Endothelial cell of hepatic sinusoid (primary cell): ENCODE results near the gene MEGF11.

Experiments
- in situ Hi-C: cut with HindIII; loops from 2 replicates; pipeline ENCODE4 v1.10.0; 2017; ENCODE audit warnings: low sequenced_read_pairs

The MEGF11 gene

DNA sequence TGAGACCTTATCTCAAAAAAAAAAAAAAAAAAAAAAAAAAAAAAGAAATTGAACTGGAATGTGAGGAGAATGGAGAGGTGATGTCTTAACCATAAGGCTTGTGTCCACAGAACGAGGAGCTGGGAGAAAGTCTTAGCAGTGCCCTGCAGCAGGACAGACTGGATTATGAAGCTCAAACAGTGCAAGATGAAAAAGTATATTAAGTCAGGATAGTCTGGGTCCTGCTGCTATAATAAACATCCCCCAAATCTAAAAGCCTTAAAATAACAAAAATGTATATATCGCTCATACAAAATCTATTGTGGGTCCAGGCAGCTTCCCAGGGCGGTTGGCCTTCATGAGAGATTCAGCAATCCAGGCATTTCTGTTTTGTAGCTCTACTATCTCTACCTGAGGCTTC, 208.7 kb downstream of the MEGF11 start:
- in situ Hi-C loops, result no loop called here

GRCh38 chr15:66043264-66043663, 210.3 kb downstream of the MEGF11 start:
- in situ Hi-C loops, result no loop called here

DNA sequence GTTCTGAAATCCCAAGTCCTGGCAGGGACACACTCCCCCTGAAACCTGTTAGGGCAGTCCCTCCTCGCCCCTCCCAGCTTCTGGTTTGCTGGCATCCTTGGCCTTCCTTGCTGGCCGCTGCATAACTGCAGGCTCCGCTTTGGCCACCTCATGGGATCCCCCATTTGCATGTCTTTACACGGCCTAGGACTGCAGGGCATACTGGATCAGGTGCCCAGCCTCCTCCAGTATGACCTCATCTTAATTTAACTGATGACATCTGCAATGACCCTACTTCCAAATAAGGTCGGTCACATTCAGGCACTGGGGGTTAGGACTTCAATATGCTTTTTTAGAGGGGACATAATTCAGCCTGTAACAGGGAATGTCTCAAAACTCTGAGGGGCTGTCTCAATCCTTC, 210.9 kb downstream of the MEGF11 start:
- in situ Hi-C loops, result no loop called here

GRCh38 chr15:66041276-66041675, 212.3 kb downstream of the MEGF11 start:
- in situ Hi-C loops, result no loop called here

GRCh38 chr15:66040211-66040892, 213.2 kb downstream of the MEGF11 start:
- in situ Hi-C loops, result no loop called here

GRCh38 chr15:66039117-66039871, 214.3 kb downstream of the MEGF11 start:
- in situ Hi-C loops, result no loop called here

GRCh38 chr15:66038387-66039116, 215.0 kb downstream of the MEGF11 start:
- in situ Hi-C loops, result no loop called here

DNA sequence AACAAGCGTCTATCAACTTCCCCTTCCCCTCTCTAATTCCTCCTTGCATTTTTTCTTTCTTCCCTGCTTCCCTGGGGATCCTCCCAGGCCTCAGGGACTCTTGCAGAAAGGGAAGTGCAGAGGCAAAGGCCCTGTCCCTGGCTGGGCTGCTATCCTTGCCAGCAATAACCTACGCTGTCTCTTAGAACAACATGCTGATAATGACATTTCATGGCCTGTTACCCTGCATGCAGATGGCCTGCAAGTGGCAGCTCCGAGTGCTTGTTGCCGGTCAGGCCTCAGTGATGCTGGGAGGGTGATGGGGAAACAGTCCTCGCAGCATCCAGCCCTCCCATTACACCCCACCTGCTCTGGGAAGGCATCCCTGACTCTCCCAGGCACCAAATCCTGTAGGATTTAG, 216.7 kb downstream of the MEGF11 start:
- in situ Hi-C loops, result no loop called here

DNA sequence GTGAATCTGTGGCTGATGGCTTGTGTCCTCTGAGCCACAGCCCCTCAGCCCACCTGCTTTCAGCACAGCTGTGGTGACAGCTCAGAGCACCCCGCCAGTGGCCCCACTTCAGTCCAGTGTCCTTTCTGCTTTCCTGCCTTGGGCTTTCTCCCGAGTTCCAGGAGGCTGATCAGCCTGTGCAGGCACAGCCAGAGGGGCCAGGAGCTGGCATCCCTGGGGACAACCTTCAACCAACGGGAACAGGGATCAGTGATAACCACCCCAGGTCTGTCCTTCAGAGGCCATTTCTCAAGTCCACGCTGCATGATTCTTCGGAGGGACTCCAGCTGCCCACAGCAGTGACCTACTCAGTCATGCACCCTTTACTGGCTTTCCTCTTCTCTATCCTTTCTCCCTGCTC, 217.6 kb downstream of the MEGF11 start:
- in situ Hi-C loops, result no loop called here

DNA sequence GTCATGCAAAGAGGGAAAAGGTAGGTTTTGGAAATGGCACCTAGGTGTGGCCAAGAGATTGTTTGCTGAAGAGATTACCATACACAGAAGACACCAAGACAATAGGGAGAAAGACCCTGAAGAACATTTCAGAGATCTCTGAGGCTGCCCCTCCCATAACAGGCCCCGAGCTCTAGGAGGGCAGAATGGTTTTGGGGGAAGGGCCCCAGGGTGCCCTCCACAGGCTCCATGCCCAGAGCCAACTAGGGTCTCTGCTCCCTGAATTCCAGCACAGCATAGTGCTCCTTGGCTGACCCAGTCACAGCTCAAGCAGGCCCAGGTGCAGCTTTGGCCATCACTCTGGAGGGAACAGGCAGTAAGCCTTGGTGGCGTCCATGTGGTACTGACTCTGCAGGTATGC, 220.4 kb downstream of the MEGF11 start:
- in situ Hi-C loops, result no loop called here

DNA sequence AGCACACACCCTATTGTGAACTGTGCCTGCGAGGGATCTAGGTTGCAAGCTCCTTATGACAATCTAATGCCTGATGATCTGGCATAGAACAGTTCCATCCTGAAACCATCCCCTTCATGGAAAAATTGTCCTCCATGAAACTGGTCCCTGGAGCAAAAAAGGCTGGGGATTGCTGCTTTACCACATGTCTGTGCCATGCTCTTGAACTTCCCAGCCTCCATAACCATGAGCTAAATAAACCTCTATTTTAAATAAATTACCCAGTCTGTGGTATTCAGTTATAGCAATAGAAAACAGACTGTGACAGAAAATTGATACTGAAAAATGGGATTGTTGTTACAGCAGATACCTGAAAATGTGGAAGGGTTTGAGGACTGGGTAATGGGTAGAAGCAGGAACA, 221.5 kb downstream of the MEGF11 start:
- in situ Hi-C loops, result no loop called here

DNA sequence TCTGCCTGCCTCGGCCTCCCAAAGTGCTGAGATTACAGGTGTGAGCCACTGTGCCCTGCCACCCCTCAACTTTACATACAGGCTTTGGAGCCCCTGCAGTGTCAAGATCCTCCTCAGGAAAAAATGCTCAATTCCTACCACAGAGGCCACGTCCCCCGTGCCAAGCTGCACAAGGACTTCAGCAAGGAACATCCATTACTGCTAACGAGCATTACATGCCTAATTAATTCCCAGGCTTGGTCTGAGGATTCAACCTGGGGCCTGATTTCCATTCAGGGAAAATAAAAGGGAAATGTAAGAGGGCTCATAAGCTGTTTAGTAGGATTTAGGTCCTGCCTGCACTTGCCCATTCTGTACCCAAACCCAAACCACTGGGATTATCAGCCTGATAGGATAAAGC, 222.9 kb downstream of the MEGF11 start:
- in situ Hi-C loops, result no loop called here

GRCh38 chr15:66029650-66030049, 223.9 kb downstream of the MEGF11 start:
- in situ Hi-C loops, result no loop called here

GRCh38 chr15:66027268-66027805, 226.2 kb downstream of the MEGF11 start:
- in situ Hi-C loops, result no loop called here

GRCh38 chr15:66025972-66026371, 227.6 kb downstream of the MEGF11 start:
- in situ Hi-C loops, result no loop called here

DNA sequence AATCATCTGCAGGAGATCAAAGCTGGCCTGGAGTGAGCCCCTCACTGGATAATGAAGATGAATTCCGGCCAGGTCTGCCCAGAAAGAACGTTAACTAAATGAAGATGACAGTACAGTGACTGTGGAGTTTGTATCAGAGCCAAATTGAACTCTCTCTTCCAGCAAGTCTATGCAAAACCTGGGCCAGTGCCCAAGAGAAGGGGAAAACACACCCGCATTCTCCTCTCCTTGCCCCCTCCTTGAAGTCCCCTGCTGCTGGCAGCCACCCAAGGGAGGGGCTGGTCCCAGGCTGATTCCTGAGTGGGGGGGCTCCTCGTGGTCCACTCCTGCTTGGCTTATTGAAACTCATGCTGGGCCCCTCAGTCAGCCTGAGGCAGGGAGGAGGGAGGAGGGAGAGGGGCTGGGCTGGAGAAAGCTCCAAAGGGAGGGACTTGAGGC, 228.5 kb downstream of the MEGF11 start:
- in situ Hi-C loops, result no loop called here

DNA sequence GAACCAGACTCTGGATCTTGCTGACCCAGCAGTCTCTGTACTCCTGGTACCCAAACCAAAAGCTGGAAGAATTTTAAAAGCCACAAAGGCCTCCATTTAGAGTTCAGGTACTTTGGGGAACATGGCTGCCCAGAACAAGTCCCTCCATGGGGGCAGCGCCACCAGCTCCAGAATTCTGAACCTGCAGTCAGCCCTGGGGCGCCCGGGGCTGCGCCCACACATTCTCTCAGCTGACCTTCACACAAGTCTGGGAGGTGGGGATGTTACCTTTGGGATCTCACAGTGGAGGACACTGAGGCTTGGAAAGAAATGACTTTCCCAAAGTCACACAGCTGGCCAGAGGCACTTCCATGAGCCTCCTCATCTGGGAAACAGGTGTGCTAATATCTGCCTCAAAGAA, 229.4 kb downstream of the MEGF11 start:
- in situ Hi-C loops, result no loop called here

GRCh38 chr15:66023311-66023972, 230.1 kb downstream of the MEGF11 start:
- in situ Hi-C loops, result no loop called here

GRCh38 chr15:66022163-66022525, 231.4 kb downstream of the MEGF11 start:
- in situ Hi-C loops, result no loop called here

- in situ Hi-C loops, result no loop called here
Measured at GRCh38 chr15:66021496-66022162, 231.9 kb downstream of the MEGF11 start.
